Hepatocyte (in vitro differentiated cells): ENCODE measurements around the gene RBBP8NL.

ENCODE experiments used
- CTCF ChIP-seq: fragments of 200-600 bp; sonication (generic); IDR thresholded peaks from 2 replicates; pipeline ENCODE4 v1.5.1; 2016; ENCODE audit warnings: antibody characterized with exemption, mild to moderate bottlenecking; ENCODE audit not compliant: poor library complexity
- EZH2 ChIP-seq: fragments of 200-600 bp; sonication (generic); IDR thresholded peaks from 2 replicates; pipeline ENCODE4 v1.6.1; 2016; ENCODE audit warnings: antibody characterized with exemption, mild to moderate bottlenecking, borderline replicate concordance

GRCh38 chr20:62475027-62475771 is 47.9 kb upstream of the RBBP8NL start:
- peak; percentile 38 for TF ChIP-seq EZH2
- TF ChIP-seq CTCF: no peak
